Activated T-cell treated with anti-CD3 and anti-CD28 coated beads, Interleukin-2, amount 50 U/mL, for 48 hours (primary cell): ENCODE measurements around the gene RSPO4.
"Not testable (repeated sequence)": the region's sequence is repeated elsewhere in the genome, so short reads cannot be mapped to it uniquely, and the experiment has no call there.

Source experiments
- DNase-seq, 2 experiments: peaks; one replicate each; pipeline ENCODE4 v3.0.0-alpha.2; 2020

Gene RSPO4

DNA sequence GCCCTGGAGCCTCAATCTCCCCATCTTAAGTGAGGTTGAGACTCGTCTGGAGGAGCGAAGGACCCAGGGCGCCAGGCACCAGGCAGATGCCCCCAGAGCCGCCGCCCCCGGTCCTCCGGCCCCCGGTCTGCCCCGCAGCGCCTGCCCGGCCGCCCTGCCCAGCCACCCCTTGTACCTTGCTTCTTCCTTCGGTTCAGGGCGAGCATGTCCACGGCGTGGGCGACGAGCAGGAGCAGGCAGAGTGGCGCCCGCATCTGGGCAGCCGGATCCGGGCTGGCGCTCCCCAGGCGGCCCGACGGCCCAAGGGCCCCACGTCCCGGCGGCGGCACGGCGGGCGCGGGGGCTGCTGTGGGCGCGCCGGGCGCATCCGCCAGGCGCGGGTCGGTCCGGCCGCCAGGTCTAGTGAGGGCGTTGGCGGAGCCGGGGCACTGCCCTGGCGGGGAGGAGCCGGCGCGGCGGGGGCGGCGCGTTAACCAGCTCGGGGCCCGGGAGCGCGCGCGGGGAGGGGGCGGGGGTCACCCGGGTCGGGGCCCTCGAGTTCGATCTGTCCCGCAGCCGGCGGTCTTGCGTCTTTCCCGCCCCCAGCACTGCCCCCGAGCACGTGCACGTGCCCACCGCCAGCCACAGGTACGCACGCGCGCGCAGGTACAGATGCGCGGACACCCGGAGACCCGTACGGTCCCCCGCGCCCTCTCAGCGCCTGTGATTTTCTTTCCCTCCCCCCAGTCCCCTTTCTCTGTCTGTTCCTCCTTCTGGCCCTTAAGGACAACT is at the start of gene RSPO4:
Gene RSPO4, minus strand, starts transcription at position 401 of the 771 bp plus-strand sequence. Its CDS starts 147 bp downstream, at position 254.
- DNase-seq: peak in 1 of 2 experiments; percentile 35

DNA sequence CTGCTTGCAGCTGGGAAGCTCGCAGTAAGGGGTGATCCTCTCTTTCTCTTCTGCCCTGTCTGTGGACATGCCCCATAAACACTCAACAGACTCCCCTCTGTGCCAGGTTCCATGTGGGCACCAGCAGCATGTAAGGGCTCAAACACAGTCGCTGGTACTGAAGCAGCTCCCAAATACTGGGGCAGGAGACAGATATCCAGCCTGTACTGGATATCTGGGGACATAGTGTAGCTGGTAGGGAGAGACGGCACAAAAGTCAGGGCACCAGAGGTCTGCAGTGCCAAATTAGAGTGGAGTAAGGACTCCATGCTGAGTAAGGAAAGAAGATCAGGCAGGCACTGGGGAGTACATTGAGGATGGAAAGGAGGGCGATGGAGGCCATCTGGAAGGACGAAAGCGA is 48.3 kb upstream of the RSPO4 start:
- DNase-seq: no peak

- DNase-seq: no peak
Observed at GRCh38 chr20:1045860-1046418, 43.8 kb upstream of the RSPO4 start.

DNA sequence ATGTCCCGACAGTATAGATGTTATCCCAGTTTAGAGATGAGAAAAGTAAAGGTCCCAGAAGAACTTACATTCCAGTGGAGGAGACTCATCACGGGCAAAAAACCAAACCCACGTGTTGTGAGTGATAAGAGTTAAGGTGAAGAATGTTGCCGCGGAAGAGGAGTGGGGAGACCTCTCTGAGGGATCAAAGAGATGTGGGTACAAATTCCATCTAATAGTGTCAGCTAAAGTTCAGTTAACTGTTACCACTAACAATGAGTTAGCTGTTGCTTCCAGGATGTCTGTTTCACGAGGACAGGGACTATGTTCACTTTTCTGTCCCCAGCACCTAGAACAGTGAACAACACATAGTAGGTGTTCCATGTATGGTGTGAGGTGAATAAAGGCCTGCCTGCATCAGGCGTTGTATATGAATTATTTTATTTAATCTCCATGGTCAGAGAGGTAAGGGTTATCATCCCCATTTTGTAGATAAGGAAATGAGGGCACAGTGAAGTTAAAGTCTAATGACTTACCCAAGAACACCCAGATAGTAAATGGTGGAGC is 39.8 kb upstream of the RSPO4 start:
- no peak for DNase-seq

DNA sequence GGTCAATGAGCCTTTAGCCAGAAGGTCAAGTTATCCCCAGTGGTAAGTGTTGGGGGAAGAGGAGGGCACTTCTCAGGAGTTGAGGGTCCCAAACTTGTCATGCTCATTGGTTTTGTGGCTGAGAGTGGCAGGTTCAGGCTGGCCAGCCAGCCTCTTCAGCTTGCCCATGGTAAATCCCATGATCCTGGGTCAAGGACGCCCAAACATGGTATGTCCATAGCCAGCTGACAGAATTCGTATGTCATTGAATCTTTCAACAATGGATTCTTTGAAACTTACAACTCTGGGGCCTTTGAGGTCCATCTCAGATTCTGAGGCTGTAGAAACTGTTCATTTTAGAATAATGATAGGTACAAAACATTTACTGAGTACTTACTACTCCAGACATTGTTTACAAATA is 36.1 kb upstream of the RSPO4 start:
- no peak for DNase-seq

- no peak for DNase-seq
Observed at GRCh38 chr20:1037039-1037438, 34.9 kb upstream of the RSPO4 start.

GRCh38 chr20:1035466-1035865 is 33.4 kb upstream of the RSPO4 start:
- no peak for DNase-seq

- DNase-seq: no peak
Observed at GRCh38 chr20:1034415-1034789, 32.3 kb upstream of the RSPO4 start.

DNA sequence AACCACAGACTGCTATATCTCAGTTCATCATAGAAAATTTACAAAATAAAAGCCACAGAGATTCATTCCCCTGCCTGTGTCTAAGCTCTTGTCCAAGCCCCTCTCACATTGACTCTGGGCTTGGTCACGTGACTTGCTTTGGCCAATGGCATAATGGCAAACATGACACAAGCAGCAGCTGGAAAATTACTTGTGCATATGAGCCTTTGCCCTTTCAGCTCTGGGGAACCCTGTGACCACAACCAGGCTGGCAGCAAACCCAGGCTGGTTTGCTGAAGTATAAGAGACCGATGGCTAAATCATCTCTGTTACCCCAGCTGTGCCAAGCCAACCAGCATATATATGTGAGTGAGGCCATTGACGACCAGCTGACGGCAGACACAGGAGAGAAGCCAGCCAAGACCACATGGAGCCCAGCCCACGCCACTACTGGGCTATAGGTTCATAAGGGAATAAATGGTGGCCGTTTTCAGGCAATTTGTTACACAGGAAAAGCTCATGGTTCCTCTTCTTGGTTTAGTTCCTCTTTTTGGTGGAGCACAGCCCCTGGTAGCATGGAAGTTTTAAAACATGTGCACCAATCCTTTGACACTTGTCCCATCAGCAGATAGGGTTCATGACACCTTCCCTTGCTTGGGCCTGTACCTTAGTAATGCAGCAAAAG is 31.8 kb upstream of the RSPO4 start:
- peak; percentile 35 for DNase-seq

DNA sequence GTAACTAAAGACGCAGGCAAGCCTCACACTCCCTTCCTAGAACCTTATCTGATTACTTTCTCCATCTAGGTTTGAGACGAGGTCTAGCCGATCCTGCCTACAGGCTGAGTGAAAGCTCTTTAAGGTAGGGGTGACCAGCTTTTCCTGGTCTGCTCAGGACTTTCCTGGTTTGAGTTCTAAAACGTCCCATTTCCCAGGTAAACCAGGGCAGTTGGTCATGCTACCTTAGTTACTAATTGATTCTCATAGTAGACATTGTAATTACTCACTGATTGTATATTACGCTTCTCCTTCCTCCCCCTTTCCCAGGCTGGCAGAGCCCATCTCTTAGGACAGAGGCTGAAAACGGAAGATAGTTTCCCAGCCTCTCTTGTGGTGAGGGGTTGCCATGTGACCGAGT is 27.9 kb upstream of the RSPO4 start:
- DNase-seq: no peak

DNA sequence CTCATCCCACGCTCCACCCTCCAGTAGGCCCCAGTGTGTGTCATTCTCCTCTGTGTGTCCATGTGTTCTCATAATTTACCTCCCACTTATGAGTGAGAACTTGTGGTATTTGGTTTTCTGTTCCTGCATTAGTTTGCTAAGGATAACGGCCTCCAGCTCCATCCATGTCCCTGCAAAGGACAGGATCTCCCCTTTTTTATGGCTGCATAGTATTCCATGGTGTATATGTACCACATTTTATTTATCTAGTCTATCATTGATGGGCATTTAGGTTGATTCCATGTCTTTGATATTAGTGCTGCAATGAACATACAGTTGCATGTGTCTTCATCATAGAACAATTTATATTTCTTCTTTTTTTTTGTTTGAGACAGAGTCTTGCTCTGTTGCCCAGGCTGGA is 24.1 kb upstream of the RSPO4 start:
- not testable (repeated sequence) for DNase-seq

DNA sequence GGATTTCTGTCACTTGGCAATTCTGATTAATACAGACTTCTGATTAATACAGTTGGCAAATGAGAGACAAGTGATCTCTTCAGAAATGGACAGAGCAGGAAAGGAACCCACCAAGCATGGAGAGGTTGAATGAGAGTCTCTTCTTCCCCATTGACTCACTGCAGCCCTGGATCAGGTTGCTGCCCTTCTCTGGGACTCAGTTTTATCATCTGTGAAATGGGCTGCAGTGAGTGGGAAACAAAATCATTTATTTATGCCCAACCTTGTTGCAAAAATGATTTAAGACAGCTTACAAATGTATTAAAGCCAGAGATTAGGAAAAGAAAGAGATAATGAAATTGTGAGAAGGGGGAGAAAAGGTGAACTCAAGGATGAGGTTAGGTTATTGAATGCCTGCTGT is 20.8 kb upstream of the RSPO4 start:
- no peak for DNase-seq

DNA sequence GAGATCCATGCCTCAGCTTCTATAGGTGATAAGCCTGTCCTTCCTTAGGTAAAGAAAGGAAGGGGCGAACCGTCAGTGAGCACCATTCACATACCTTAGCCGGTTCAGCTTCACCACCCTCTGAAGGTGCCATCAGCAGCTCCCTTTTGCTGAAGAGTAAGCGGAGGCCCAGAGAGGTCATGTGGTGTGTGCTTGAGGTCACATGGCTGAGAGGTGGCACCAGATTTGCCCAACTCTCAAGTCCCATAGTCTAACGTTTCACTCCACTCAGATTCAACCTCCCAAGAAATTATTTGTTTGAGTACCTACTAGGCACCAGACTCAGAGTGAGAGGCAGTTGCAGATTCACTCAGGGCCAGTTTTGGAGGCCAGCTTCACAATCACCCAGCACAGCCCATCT is 18.5 kb upstream of the RSPO4 start:
- no peak for DNase-seq

GRCh38 chr20:1019344-1019743 is 17.2 kb upstream of the RSPO4 start:
- DNase-seq: no peak

- no peak for DNase-seq
Observed at GRCh38 chr20:1017677-1018076, 15.6 kb upstream of the RSPO4 start.

DNA sequence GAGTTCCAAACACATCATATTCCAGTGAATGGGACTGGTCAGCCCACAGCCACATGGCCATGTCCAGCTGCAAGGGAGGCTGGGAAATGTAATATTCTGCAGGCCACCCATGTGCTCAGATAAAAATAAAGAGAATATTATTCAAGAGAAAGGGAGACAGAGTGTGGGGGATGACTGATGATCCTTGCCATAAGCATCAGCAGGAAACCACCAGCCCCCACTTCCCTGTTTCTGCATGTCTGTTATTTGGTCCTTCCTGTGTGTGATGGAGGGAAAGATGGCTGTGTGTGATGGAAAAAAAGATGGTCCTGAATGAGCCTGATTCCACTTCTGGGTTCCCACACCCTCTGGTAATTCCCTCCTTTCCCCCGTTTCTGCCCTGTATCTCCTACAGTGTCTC is 13.1 kb upstream of the RSPO4 start:
- DNase-seq: no peak

GRCh38 chr20:1014471-1014870 is 12.4 kb upstream of the RSPO4 start:
- no peak for DNase-seq

GRCh38 chr20:1013566-1014340 is 11.6 kb upstream of the RSPO4 start:
- DNase-seq: no peak

DNA sequence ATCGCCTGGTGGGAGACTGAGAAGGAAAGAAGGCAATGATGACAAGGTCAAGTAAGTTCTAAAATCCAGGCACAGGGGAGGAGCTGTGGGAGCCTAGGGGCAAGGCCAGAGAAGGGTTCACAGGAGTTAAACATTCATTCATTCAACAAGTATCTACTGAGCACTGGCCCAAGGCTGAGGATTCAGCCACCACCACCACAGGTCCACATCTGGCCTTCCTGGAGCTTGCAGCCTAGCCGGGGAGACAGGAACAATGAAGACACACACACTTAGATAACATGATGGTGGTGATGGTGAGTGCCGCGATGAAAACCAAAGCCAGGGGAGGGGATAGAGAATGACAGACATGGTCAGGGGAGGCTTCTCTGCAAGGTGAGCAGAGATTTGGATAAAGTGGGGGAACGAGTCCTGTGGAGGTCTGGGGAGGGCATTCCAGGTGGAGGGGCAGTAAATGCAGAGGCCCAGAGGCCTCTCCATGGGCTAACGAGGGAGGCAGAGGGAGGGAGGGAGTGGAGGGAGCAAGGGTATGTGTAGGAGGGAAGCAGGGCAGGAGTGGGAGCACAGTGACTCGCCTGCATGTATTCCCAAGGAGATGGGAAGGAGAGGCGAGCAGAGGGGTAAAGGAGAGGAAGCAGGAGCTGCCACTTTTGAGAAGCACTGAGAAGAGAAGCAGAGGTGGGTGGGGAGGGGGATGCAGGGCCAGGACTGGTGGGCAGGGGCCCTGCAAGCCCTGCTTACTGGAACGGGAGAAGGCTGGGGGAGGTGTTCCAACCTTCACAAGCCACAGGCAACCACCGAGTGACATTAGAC is 10.5 kb upstream of the RSPO4 start:
- peak in 1 of 2 experiments; percentile 7 for DNase-seq

DNA sequence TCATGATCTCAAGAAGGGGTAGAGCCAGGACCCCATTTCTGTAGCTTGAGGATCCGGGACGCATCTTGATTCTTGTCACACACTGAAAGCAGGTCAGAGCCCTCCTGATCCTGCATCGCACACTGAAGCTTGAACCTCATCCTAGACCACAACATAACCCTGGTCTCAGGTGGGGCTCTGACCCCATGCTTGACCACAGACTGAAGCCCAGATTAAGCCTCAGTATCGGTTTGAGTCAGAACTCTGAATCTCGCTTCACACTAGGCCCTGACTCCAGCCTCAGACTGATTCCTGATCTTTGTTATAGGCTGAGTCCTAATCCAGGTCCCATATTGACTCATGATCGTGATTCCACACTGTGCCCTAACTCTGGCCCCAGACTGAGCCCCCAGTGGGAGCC is 8.5 kb upstream of the RSPO4 start:
- DNase-seq: no peak

DNA sequence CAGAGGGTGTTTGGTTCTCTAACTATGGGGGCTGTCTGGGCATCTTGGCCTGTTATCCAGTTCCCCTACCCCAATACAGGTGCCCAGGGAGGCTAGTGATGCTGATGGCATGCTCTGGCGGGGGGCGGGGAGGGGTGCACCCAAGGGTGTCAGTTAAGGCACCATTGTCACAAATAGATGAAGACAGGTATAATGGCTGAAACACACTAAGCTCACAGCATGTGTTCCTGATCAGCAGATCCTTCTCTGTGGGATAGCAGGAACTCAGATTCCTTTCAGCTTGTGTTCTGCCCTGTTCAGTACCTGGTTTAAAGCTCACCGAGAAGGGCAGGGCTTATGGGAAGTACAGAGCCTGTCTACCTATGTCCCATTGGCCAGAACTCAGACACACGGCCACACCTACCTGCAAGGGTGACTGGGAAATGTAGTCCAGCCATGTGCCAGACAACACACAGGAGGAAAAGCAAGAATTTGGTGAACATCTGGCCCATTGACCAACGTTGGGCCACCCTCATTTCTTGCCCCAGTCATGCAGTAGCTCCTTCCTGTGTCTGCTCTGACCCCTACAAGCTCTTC is 3.4 kb upstream of the RSPO4 start:
- DNase-seq: peak; percentile 34 to 42
